Pancreas (tissue), 10 donors: ENCODE data around the gene MTHFD1L. TPM values are rescaled to one million over a fixed set of nuclear protein-coding genes. Genes with fewer than 3 reads are reported as not detected.
"Not testable (repeated sequence)": the region's sequence is repeated elsewhere in the genome, so short reads cannot be mapped to it uniquely, and the experiment has no call there.

ENCODE experiments used
- ATAC-seq, 4 donors: fragments of 200-7000 bp; cut with Tn5 transposase; one replicate each; pipeline versions ENCODE4 v1.8.0 to v1.9.1; 2020; ENCODE audit warnings: mild to moderate bottlenecking in 4 of 4, moderate library complexity in 4 of 4
- DNase-seq, 6 donors: peaks; one replicate each; pipeline ENCODE4 v3.0.0-alpha.2; 2020
- FAIRE-seq: peaks from 2 replicates; lab custom pipeline; 2012; peaks lifted over from hg19 to GRCh38; lab: Jason Lieb, UNC
- H3K27ac ChIP-seq, 4 donors: fragments of 200-600 bp; sonication (generic); 1 replicate in 3 of 4; 2 replicates in 1 of 4; pipeline versions ENCODE4 v1.5.0 to v1.8.0; 2020
- H3K27me3 ChIP-seq, 4 donors: fragments of 200-600 bp; one replicate each; pipeline ENCODE4 v1.8.0; 2021
- H3K36me3 ChIP-seq, 3 donors: fragments of 200-600 bp; sonication (generic) in 1 of 3; one replicate each; pipeline versions ENCODE4 v1.5.0 to v1.8.0; 2020 to 2021
- H3K4me1 ChIP-seq, 3 donors: fragments of 200-600 bp; one replicate each; pipeline ENCODE4 v1.8.0; 2021
- H3K4me3 ChIP-seq, 4 donors: fragments of 200-600 bp; sonication (generic) in 2 of 4; one replicate each; pipeline versions ENCODE4 v1.5.0 to v1.8.0; 2020 to 2021
- H3K9me3 ChIP-seq, 4 donors: fragments of 200-600 bp; one replicate each; pipeline ENCODE4 v1.8.0; 2021
- CTCF ChIP-seq, 4 donors: fragments of 200-600 bp; sonication (generic) in 3 of 4; IDR thresholded peaks; one replicate each; pipeline versions ENCODE4 v1.5.0 to v1.8.0; 2021; ENCODE audit warnings: antibody characterized with exemption in 4 of 4
- WGBS, 2 donors: extraction: QIAGEN DNeasy Blood & Tissue Kit; methylation state at CpG; one replicate each; pipeline ENCODE4 v1.1.7; 2013; 5-methylcytosine and 5-hydroxymethylcytosine counted together
- intact Hi-C, 3 donors: fragments of 100-400 bp; cut with DNase I; formaldehyde crosslinking; loops; one replicate each; pipeline versions ENCODE4 v1.11.1 to v1.14.2; 2022
- polyA plus RNA-seq, 2 donors: library from polyadenylated mRNA; stranded (reverse); fragments of 200-250 nt; gene quantifications; one replicate each; pipeline ENCODE4 v1.2.3, GENCODE V29; 2013
- total RNA-seq, 6 donors: library from RNA; stranded (reverse); fragmentation: NEBNext Ultra II Directional in 4 of 6; extraction: Animal tissue kit (Norgen Biotek cat#: 25700) in 4 of 6; gene quantifications; one replicate each; pipeline versions ENCODE4 v1.2.1 to v1.2.4, GENCODE V29; 2021 to 2023
- donor health status: healthy with polysubstance abuse.
- donor health status: DM: no; HTN: no; CAD: no; lungs with moderate emphysema.
- donor health status: DM: no; HTN: no; CAD: no.
- donor health status: control.
- donor health status: control.
- donor health status: Bipolar disorder and iron deficiency.
- donor health status: DM: yes; HTN: yes; CAD: no.
- donor health status: DM: no; HTN: no; CAD: no.
- donor health status: DM: no; HTN: no; CAD: no.
- donor health status: DM: yes; HTN: yes; CAD: no.

Gene MTHFD1L
- total and polyA plus RNA-seq, 8 donors = 3.2 to 26.5 (median 9.0) TPM

- Histone ChIP-seq H3K27ac (no peak overlapping the region), H3K27me3 (no peaks in the 10 kb centered on the region), H3K36me3 (no peaks in the 10 kb centered on the region), H3K4me3 (no peak overlapping the region), H3K4me1 (no peaks in the 10 kb centered on the region), H3K9me3 (no peaks in the 10 kb centered on the region)
- WGBS, 2 donors = 82 to 86% methylated on average over 11 of the region's 11 CpGs
- TF ChIP-seq CTCF (IDR thresholded peaks at IDR 0.05) = no peak
- DNase-seq = no peak
- no peak for FAIRE-seq
- intact Hi-C loops = no loop called here
- no peak for ATAC-seq
Measured at GRCh38 chr6:151119823-151120524, 254.5 kb downstream of the MTHFD1L start.

GRCh38 chr6:151121900-151122299, 256.4 kb downstream of the MTHFD1L start:
- DNase-seq = peak in 3 of 6 donors; percentile 9 to 30 (median 17)
- H3K36me3 ChIP-seq = no peaks in the 10 kb centered on the region
- 97 to 100% methylated on average over 1 of the region's 1 CpG for WGBS, 2 donors
- no peaks in the 10 kb centered on the region for H3K27me3 ChIP-seq
- no peak for ATAC-seq
- intact Hi-C loops = no loop called here
- no peak for FAIRE-seq
- no peaks in the 10 kb centered on the region for H3K4me1 ChIP-seq
- no peak overlapping the region for H3K27ac ChIP-seq
- no peaks in the 10 kb centered on the region for H3K9me3 ChIP-seq
- TF ChIP-seq CTCF (IDR thresholded peaks at IDR 0.05) = no peak
- H3K4me3 ChIP-seq = no peak overlapping the region

- H3K9me3 ChIP-seq, H3K4me3 ChIP-seq, H3K27me3 ChIP-seq, intact Hi-C loops, H3K4me1 ChIP-seq, H3K36me3 ChIP-seq, DNase-seq, ATAC-seq, H3K27ac ChIP-seq, FAIRE-seq: not testable (repeated sequence)
- WGBS, 2 donors = 98% methylated on average over 8 of the region's 8 CpGs
Measured at GRCh38 chr6:151123641-151124040, 258.1 kb downstream of the MTHFD1L start.

GRCh38 chr6:151125242-151125641, 259.7 kb downstream of the MTHFD1L start:
- ATAC-seq, intact Hi-C loops, H3K9me3 ChIP-seq, H3K27me3 ChIP-seq, H3K36me3 ChIP-seq, DNase-seq, H3K4me3 ChIP-seq, H3K4me1 ChIP-seq, FAIRE-seq, H3K27ac ChIP-seq: not testable (repeated sequence)
- WGBS, 2 donors = 25 to 30% methylated on average over 2 of the region's 2 CpGs

- ATAC-seq = peak in 2 of 4 donors; percentile 56 to 71
- WGBS, 2 donors = 29 to 42% methylated on average over 6 of the region's 6 CpGs
- intact Hi-C loops, H3K4me3 ChIP-seq, FAIRE-seq, H3K9me3 ChIP-seq, H3K36me3 ChIP-seq, H3K4me1 ChIP-seq, H3K27me3 ChIP-seq: not testable (repeated sequence)
- DNase-seq = peak in 1 of 6 donors; percentile 18
- peak overlapping the region in 2 of 4 donors; percentile 2 to 17 for H3K27ac ChIP-seq
Measured at GRCh38 chr6:151125651-151126416, 260.3 kb downstream of the MTHFD1L start.

- ATAC-seq, H3K9me3 ChIP-seq, H3K27me3 ChIP-seq, H3K4me3 ChIP-seq, FAIRE-seq, H3K4me1 ChIP-seq, H3K36me3 ChIP-seq, DNase-seq, intact Hi-C loops: not testable (repeated sequence)
- 54 to 59% methylated on average over 4 of the region's 4 CpGs for WGBS, 2 donors
- peak overlapping the region in 1 of 4 donors; percentile 17 for H3K27ac ChIP-seq
Measured at GRCh38 chr6:151126417-151126724, 260.9 kb downstream of the MTHFD1L start.

- H3K27me3 ChIP-seq, FAIRE-seq, ATAC-seq, DNase-seq, intact Hi-C loops, H3K9me3 ChIP-seq, H3K36me3 ChIP-seq, H3K4me3 ChIP-seq, H3K4me1 ChIP-seq, H3K27ac ChIP-seq: not testable (repeated sequence)
- 96 to 98% methylated on average over 5 of the region's 5 CpGs for WGBS, 2 donors
Measured at GRCh38 chr6:151127133-151127798, 261.8 kb downstream of the MTHFD1L start.
